Measurements from ENCODE around the gene AP3B2.

- no peak for TF ChIP-seq CTCF (IDR thresholded peaks at IDR 0.05; ENCODE audit: insufficient read depth, low read length)
- no peak for TF ChIP-seq POLR2AphosphoS5 (IDR thresholded peaks at IDR 0.05; ENCODE audit: low read depth)
- no peak for TF ChIP-seq REST (IDR thresholded peaks at IDR 0.05; ENCODE audit: insufficient replicate concordance, low read depth)
- TF ChIP-seq GABPA (IDR thresholded peaks at IDR 0.05; ENCODE audit: low read depth), result no peak
- TF ChIP-seq SPI1 (IDR thresholded peaks at IDR 0.05; ENCODE audit: borderline replicate concordance, low read depth), result no peak
These were observed 85.2 kb downstream of the AP3B2 start for GRCh38 chr15:82624438-82624837.

All from HL-60 (cell line).